ENCODE results near the gene OBSCN. TPM values are rescaled to one million over a fixed set of nuclear protein-coding genes. Genes with fewer than 3 reads are reported as not detected.

Gene OBSCN
- total RNA-seq, 1 experiment from 2014 or later = 29.1 TPM

- Histone ChIP-seq H4K20me1 (ENCODE audit: low read length) (no peaks in the 10 kb centered on the region), H3K4me1 (ENCODE audit: insufficient read depth, low read length) (no peaks in the 10 kb centered on the region), H3K27ac (ENCODE audit: low read length) (no peak overlapping the region), H3K4me2 (ENCODE audit: low read length) (no peak overlapping the region), H3K9ac (ENCODE audit: low read length) (no peak overlapping the region), H3K27me3 (ENCODE audit: low read length) (no peaks in the 10 kb centered on the region), H3K79me2 (ENCODE audit: low read length) (no peaks in the 10 kb centered on the region), H3F3A (ENCODE audit: low read length, unreplicated experiment) (no peaks in the 10 kb centered on the region), H3K36me3 (ENCODE audit: low read depth, low read length) (peaks cover 2% of the 10 kb centered on the region; the same call in 1 of the 2 replicates), H3K4me3 (ENCODE audit: low read length) (no peak overlapping the region), H3K9me2 (replicated peaks; ENCODE audit: low read length) (no peaks in the 10 kb centered on the region), H2AFZ (ENCODE audit: low read length) (no peak overlapping the region), H3K9me3 (ENCODE audit: low read length) (peaks cover 19% of the 10 kb centered on the region)
- DNase-seq (no peak), ATAC-seq (no peak)
- ChIA-PET POLR2A (ENCODE audit: unreplicated experiment) (no interaction called here), CTCF (no interaction called here)
- intact Hi-C loops (cut with micrococcal nuclease) = no loop called here
- TF ChIP-seq EZH2phosphoT487 (IDR thresholded peaks at IDR 0.05; ENCODE audit: borderline replicate concordance, low read length) (no peak), EZH2 (IDR thresholded peaks at IDR 0.05; ENCODE audit: low read length, unreplicated experiment) (no peak), CTCF (conservative IDR thresholded peaks at IDR 0.05; ENCODE audit: low read depth, low read length) (no peak)
- no TSS peak for BruUV-seq (replicated peaks)
Observed at GRCh38 chr1:228321895-228322294, 114.1 kb downstream of the OBSCN start.

- H3K27me3 ChIP-seq (ENCODE audit: low read length) = no peaks in the 10 kb centered on the region
- ChIA-PET POLR2A (ENCODE audit: unreplicated experiment) (no interaction called here), CTCF (no interaction called here)
- no peak for TF ChIP-seq EZH2phosphoT487 (IDR thresholded peaks at IDR 0.05; ENCODE audit: borderline replicate concordance, low read length)
- TF ChIP-seq EZH2 (IDR thresholded peaks at IDR 0.05; ENCODE audit: low read length, unreplicated experiment) = no peak
- no peak for TF ChIP-seq CTCF (conservative IDR thresholded peaks at IDR 0.05; ENCODE audit: low read depth, low read length)
- peaks cover 19% of the 10 kb centered on the region for H3K9me3 ChIP-seq (ENCODE audit: low read length)
- H3F3A ChIP-seq (ENCODE audit: low read length, unreplicated experiment) = no peaks in the 10 kb centered on the region
- no peak overlapping the region for H3K27ac ChIP-seq (ENCODE audit: low read length)
- ATAC-seq = no peak
- H3K9me2 ChIP-seq (replicated peaks; ENCODE audit: low read length) = no peaks in the 10 kb centered on the region
- H3K4me3 ChIP-seq (ENCODE audit: low read length) = no peak overlapping the region
- intact Hi-C loops (cut with micrococcal nuclease) = no loop called here
- H3K4me1 ChIP-seq (ENCODE audit: insufficient read depth, low read length) = no peaks in the 10 kb centered on the region
- no peak for DNase-seq
- peaks cover 2% of the 10 kb centered on the region; the same call in 1 of the 2 replicates for H3K36me3 ChIP-seq (ENCODE audit: low read depth, low read length)
- no TSS peak for BruUV-seq (replicated peaks)
- no peak overlapping the region for H2AFZ ChIP-seq (ENCODE audit: low read length)
- H4K20me1 ChIP-seq (ENCODE audit: low read length) = no peaks in the 10 kb centered on the region
- no peak overlapping the region for H3K4me2 ChIP-seq (ENCODE audit: low read length)
- no peaks in the 10 kb centered on the region for H3K79me2 ChIP-seq (ENCODE audit: low read length)
- no peak overlapping the region for H3K9ac ChIP-seq (ENCODE audit: low read length)
Observed at GRCh38 chr1:228323401-228323800, 115.6 kb downstream of the OBSCN start.

GRCh38 chr1:228325267-228325666 is 117.4 kb downstream of the OBSCN start:
- no TSS peak for BruUV-seq (replicated peaks)
- Histone ChIP-seq H3K9me3 (ENCODE audit: low read length) (peaks cover 19% of the 10 kb centered on the region), H3K4me2 (ENCODE audit: low read length) (no peak overlapping the region), H3K27me3 (ENCODE audit: low read length) (no peaks in the 10 kb centered on the region), H3F3A (ENCODE audit: low read length, unreplicated experiment) (no peaks in the 10 kb centered on the region), H3K36me3 (ENCODE audit: low read depth, low read length) (peaks cover 2% of the 10 kb centered on the region; the same call in 1 of the 2 replicates), H3K79me2 (ENCODE audit: low read length) (no peaks in the 10 kb centered on the region), H3K27ac (ENCODE audit: low read length) (no peak overlapping the region), H3K9ac (ENCODE audit: low read length) (no peak overlapping the region), H3K9me2 (replicated peaks; ENCODE audit: low read length) (no peaks in the 10 kb centered on the region), H3K4me1 (ENCODE audit: insufficient read depth, low read length) (no peaks in the 10 kb centered on the region), H2AFZ (ENCODE audit: low read length) (no peak overlapping the region), H4K20me1 (ENCODE audit: low read length) (no peaks in the 10 kb centered on the region), H3K4me3 (ENCODE audit: low read length) (no peak overlapping the region)
- ATAC-seq (no peak), DNase-seq (no peak)
- ChIA-PET CTCF (no interaction called here), POLR2A (ENCODE audit: unreplicated experiment) (interaction anchor here (0.6 kb wide), 1 partner anchor 1174 kb away, joined by 3 read pairs; no protein-coding TSS in a partner anchor)
- TF ChIP-seq EZH2phosphoT487 (IDR thresholded peaks at IDR 0.05; ENCODE audit: borderline replicate concordance, low read length) = no peak
- no peak for TF ChIP-seq EZH2 (IDR thresholded peaks at IDR 0.05; ENCODE audit: low read length, unreplicated experiment)
- no peak for TF ChIP-seq CTCF (conservative IDR thresholded peaks at IDR 0.05; ENCODE audit: low read depth, low read length)
- intact Hi-C loops (cut with micrococcal nuclease) = no loop called here

Data from PC-3 (cell line).